NCI-H510A treated with DMSO at 0.1 percent for 48 hours (cell line): ENCODE data around the gene NPDC1.
"Not testable (repeated sequence)": the region's sequence is repeated elsewhere in the genome, so short reads cannot be mapped to it uniquely, and the experiment has no call there.

Experiments used
- DNase-seq: peaks from one replicate; lab custom pipeline; 2025; lab: John Stamatoyannopoulos, UW

The NPDC1 gene

GRCh38 chr9:137074657-137075274, 28.8 kb upstream of the NPDC1 start:
- DNase-seq, result no peak

DNA sequence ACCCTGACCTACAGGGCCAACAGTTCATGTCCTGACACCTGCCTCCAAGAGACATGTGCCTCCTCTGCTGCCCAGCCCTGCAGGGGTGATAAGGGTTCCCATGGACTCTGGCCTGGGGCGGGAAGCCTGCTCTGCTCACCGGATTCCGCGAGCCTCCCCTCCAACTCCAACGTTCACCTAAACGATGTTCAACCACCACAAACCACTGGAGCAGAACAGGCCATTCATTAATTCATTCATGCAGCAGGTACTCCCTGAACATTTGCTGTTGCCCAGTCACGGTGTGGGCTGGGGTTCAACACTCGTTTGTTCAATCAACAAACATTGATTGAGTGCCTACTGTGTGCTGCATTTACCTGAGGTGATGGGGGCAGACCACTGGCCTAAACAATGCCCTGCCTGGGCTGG, 28.0 kb upstream of the NPDC1 start:
- DNase-seq, result no peak

DNA sequence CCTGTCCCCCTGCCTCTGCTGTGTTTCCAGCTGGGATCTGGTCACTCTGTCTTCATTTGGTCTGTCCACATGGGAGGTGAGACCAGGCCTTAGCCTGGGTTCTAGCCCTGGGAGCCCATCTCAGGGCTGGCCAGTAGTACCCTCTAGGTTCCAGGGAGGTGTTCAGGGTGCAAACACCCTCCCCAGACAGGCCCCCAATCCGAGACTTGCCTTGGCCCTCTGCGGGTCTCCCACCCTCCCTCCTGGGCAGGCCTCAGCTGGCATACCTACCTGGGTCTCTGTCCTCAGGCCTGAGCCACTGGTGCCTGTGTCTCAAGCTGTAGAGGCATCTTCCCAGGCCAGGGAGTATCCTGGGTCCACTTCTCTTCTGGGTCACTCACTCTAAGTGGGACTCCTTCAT, 25.3 kb upstream of the NPDC1 start:
- no peak for DNase-seq

DNA sequence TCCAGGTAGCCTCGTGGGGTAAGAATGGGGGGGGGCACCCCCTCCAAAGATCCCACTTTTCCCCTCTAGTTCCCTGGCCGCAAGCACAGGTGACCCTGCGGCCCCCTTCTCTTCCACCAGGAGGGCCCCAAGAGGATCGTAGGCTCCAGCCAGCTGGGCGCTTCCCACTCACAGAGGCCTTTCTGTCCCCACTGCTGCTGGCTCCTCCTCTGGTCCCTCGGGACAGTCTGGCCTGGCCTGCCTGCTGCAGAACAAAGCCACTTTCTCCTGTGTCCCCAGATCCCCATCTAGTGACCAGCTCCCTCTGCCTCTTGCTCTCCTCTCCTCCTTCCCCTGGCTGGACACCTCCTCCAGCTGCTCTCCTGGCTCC, 24.9 kb upstream of the NPDC1 start:
- no peak for DNase-seq

DNA sequence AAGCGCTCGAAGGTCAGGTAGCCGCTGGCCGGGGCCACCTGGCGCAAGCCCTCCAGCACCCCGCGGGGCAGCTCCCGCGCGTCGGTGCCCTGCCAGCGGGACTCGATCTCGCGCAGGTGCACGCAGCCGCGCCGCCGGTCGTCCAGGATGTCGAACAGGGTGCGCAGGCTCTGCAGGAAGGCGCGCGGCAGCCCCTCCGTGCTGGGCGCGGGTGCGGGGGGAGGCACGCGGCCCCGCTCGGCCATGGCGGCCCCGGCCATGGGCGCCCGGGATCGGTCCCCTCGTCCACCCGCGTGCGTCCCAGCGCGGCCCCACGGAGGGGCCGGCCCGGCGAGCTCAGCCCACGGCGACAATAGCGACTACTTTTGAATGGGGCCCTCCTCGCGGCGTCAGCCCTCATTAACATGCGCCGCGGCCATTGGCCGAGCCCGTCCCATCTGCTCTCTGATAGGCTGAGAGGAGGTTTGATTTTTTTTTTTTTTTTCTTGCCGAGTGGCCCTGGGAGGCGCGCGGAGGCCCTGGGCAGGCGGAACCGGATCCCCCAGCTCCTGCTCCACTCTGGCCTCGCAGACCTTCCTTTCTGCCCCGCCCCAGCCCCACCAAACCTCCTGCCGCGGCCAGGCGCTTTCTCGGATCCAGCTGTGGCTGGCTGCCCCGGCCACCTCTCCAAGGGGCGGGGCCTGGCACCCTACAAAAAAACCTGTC, 24.4 kb upstream of the NPDC1 start, which contains the start of gene SAPCD2:
Gene SAPCD2, minus strand, starts transcription at position 357 of the 705 bp plus-strand sequence. Its CDS starts 97 bp downstream, at position 260.
- DNase-seq, result peak; percentile 86

DNA sequence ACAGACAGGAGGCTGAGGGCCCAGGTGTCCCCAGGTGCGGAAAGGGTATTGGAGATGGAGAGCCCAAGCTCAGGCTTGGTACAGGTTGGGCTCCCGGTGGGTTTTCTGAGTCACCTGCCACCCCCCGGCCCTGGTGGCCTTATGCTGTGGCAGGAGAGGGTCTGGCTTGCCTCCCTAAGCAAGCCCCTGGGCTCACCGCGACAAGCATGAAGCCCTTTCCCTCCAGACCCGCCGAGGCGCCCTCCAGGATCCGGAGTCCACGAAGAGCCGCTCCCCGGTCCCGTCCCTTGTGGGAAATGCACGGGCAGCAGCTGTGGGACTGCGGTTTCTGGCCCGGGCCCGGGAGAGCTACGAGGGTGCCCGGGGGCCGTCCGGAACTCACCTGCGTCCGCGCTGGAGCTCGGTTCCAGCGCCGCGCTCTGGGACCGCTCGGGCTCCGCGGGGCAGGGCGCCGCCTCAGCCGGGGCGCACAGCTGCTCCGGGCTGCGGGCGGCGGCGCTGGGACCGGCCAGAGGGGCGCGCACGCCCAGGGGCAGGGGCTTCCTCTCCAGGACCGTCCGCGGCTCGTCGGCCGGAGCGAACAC, 23.6 kb upstream of the NPDC1 start:
- DNase-seq, result no peak

DNA sequence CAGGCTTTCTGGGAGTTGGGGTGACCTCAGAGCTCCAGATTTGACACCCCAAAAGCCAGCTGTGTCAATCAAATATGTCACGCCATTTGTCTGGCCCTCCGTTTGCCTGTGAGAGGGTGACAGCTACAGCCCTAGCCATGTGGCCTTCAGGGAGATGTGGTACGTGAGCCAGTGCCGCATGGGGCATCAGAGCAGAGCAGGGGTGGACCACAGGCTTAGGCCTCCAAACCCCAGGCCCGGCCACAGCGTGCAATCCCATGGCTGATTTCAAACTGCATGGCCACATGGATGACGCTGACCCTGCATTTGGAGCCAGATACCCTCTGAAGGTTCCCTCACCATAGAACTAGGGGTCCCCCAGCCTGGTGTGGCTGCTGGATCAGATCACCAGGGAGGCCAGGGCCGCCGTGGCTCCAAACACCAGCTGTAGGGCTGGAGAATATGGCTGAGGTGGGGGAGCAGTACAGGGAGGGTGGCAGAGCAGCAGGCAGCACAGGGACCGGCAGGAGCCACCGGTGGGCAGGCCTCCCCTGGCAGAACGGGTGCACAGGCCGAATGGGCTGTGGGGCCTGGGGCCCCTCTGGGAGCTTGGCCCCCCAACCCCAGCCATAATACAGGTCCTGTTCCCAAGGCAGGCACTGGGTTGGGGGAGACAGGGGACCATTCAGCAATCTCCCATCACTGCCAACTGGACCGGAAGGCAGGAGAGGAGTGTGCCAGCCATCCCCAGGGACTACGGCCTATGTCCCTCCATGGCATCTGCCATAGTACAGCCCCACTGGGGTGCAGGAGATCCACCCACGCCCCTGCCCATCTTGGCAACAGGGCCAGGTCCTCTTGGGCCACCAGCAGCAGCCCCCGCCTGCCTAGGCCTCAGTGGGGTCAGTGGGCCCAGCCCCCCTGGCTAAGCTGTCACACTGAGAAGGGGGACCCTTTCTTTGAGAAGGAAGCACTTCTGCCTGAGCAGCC, 22.8 kb upstream of the NPDC1 start:
- no peak for DNase-seq

- peak; percentile 86 for DNase-seq
These were observed 22.0 kb upstream of the NPDC1 start for GRCh38 chr9:137067860-137068538.

DNA sequence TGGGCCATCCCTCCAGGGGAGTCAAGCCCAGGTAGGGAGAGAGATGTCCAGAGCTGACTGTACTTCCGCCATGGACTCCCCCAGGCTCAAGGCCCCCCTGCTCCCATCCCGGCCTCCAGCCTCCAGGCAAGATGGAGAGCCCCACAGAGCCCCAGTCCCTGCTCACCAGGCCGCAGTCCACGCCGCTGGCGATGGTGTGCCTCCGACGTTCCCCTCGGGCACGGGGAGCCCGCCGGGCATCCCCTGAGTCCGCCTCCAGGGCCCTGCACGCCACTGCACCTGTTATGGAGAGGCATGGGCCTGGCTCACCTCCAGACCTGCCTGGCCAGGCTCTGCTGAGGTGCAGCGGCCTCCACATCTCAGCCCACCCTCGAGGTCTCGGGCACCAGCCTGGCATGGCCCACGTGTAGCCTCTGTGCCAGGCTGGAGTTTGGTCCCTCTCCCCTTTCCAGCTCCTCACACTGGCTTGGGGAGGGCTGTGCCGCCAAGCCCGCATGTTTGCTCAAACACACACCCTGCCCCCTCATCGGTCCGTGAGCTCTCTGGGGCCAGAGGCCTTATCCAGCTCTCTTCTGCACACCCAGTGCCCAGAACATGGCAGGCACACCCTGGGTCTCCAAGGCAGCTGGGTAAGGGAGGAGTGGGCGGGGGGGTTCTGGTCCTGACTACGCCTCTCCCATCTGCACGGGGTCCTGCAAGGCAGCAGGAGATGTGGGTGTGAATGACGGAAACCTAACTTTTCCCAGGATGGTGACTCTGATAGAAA, 20.3 kb upstream of the NPDC1 start:
- no peak for DNase-seq

- DNase-seq, result no peak
These were observed 19.5 kb upstream of the NPDC1 start for GRCh38 chr9:137065336-137065967.

- DNase-seq, result no peak
These were observed 18.8 kb upstream of the NPDC1 start for GRCh38 chr9:137064880-137065164.

DNA sequence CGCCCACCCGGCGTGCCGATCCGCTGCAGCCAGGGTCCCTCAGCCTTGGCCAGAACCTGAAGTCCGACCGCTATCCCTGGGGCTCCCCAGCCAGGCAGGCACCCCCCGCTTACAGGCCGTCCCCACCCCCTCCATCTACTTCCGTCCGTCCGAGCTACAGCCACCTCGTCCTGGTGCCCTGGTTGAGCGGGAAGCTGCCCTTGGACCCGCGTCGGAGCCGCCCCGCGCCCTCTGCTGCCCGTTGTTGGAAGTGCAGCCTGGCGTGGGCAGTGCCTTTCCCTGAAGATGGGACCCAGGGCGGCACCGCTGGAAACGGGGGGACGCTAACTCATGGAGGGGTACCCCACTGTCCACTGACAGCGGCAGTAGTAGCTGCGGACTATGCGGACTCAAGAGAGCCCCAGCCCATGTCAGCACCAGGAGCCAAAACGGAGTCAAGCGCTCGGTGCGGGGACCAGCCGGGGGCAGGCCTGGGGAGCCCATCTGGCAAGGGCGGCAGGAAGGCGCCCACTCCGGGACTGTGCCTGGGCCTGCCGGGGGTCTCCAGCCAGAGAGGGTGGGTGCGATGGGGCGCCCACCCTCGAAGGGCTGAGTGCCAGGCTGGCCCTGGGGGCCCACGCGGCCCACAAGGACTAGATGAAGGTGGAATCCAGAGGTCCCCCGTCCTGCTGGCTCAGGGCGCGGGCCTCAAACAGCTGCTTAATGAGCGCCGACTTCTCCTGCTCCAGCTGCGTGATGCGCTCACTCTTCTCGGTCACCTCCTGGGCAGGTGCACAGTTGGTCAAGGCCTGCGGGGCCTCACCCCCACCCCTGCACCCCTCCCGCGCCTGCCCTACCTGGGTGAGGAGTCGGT, 18.3 kb upstream of the NPDC1 start:
- DNase-seq, result peak; percentile 27

- DNase-seq, result no peak
These were observed 17.5 kb upstream of the NPDC1 start for GRCh38 chr9:137063311-137064026.

DNA sequence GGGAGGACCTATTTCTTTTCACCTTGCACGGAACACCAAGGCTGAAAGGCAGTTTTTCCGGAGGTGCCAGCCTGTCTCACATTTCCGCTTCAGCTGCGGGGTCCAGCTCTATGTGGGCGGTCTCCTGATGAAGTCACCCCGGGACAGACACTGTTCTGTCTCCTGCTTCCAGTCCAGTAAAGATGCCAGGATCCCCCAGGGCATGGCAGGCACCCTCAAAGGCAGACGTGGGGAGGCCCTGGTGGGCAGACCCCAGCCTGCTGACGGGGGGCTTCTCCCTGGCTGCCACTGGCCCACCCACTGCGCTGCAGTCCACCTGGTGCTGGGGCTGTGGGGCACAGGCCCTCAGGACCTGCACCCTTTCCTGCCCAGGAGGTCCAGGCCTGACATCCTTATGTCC, 16.8 kb upstream of the NPDC1 start:
- not testable (repeated sequence) for DNase-seq

DNA sequence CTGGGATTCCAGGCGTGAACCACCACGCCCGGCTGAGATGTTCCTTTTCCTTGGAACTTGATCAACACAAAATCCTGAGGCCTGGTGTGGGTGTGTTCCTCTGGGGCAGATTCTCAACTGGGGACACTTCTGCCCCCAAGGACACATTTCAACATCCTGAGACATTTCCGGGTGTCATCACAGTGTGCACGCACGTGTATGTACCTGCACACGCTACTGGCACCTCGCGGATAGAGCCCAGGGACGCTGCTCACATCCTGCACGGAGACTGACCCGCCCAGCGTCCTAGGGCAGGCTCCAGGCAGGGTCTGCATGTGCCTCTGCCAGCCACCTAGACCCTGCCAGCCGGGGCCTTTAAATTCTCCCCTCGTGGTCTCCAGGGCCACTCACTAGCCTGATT, 16.4 kb upstream of the NPDC1 start:
- no peak for DNase-seq

DNA sequence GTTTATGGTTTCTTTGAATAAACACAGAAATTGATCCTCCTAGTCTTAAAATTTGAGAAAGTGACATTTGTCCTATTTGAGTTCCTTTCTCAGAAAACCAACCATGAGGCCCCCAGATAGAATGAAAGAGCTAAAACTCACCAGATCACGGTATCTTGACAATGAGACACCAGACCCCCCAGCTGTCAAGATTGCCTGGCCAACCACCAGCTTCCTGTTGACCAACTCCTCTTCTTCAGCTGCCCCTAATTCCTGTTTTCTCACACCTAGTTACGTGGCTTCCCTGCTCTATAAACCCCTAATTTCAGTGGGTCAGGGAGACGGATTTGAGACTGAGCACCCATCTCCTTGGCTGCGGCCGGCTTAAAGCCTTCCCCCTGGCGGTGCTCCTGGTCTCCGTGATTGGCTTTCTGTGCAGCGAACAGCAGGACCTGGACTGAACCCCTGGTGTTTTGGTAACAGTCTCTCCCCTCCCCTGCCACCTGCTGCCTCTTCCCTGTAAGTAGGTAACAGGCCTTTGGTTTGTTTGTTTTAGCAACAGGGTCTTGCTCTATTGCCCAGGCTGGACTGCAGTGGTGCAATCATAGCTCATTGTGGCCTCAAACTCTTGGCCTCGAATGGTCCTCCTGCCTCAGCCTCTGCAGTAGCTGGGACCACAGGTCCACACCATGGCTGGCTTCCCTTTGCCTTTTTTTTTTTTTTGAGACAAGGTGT, 12.7 kb upstream of the NPDC1 start:
- peak; percentile 50 for DNase-seq

DNA sequence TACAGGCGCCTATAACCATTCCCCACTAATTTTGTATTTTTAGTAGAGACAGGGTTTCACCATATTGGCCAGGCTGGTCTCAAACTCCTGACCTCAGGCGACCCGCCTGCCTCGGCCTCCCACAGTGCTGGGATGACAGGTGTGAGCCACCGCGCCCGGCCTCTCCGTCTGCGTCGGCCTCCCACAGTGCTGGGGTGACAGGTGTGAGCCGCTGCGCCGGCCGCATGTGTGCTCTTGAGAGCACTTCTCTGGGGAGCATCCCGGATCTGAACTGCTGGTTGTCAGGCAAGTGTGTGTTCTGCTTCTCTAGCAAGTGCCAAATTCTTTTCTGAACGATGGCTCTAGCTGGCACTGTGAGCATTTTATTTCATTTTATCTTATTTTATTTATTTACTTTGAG, 11.6 kb upstream of the NPDC1 start:
- peak; percentile 83 for DNase-seq

DNA sequence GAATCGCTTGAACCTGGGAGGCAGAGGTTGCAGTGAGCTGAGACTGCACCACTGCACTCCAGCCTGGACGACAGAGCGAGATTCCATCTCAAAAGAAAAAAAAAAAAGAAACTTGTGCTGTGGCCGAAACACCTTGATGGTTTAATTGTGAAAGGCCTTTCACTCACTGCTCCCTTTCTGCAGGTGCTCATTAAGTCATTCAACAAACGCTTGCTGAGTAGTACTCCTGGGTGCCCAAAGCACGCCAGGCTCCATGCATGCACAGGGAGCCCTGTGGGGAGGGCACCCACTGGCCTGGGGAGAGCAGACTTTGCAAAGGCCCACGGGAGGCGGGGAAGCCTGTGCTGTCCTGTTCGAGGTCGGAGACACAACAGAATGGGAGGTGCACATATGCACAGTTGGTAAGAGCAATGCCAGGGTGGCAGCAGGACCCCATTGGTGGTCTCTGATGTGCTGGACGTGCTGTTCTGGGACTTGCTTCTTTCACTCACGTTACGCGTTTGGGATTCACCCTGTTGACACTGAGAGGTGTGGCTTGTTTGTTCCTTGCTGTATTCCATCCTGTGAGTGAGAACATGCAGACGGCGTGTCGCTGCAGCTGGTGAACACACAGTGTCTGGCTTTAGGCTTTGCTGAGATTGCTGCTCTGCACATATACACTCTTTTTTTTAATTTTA, 10.9 kb upstream of the NPDC1 start:
- peak; percentile 11 for DNase-seq
